ENCODE data around the gene ZNF532.

ZNF532 gene

GRCh38 chr18:58896734-58897508 lies 32.2 kb downstream of the ZNF532 start:
- ATAC-seq: no peak
- no peak for TF ChIP-seq TSHZ2 (CRISPR knock-in tag; IDR thresholded peaks at IDR 0.05)
- TF ChIP-seq ZC3H10 (CRISPR knock-in tag; IDR thresholded peaks at IDR 0.05): no peak
- TF ChIP-seq ZNF565 (CRISPR knock-in tag; conservative IDR thresholded peaks at IDR 0.05; ENCODE audit: low read depth): no peak
- no peak for TF ChIP-seq ISL1 (CRISPR knock-in tag; IDR thresholded peaks at IDR 0.05)
- no peak for TF ChIP-seq CSDC2 (CRISPR knock-in tag; IDR thresholded peaks at IDR 0.05)
- no peak for TF ChIP-seq ARNTL (CRISPR knock-in tag; IDR thresholded peaks at IDR 0.05; ENCODE audit: borderline replicate concordance, low read depth)
- TF ChIP-seq ZFP3 (CRISPR knock-in tag; IDR thresholded peaks at IDR 0.05): no peak
- no peak for TF ChIP-seq ZNF8 (CRISPR knock-in tag; IDR thresholded peaks at IDR 0.05)
- TF ChIP-seq CSRNP3 (CRISPR knock-in tag; IDR thresholded peaks at IDR 0.05): no peak
- TF ChIP-seq GLIS3 (CRISPR knock-in tag; IDR thresholded peaks at IDR 0.05): no peak
- no peak for TF ChIP-seq ESRRG (CRISPR knock-in tag; IDR thresholded peaks at IDR 0.05)
- TF ChIP-seq ZNF70 (CRISPR knock-in tag; IDR thresholded peaks at IDR 0.05): no peak
- TF ChIP-seq CREB5 (CRISPR knock-in tag; IDR thresholded peaks at IDR 0.05; ENCODE audit: low read depth): no peak

- no peak for ATAC-seq
- TF ChIP-seq CREB5 (CRISPR knock-in tag; IDR thresholded peaks at IDR 0.05; ENCODE audit: low read depth): no peak
- TF ChIP-seq PATZ1 (CRISPR knock-in tag; IDR thresholded peaks at IDR 0.05; ENCODE audit: borderline replicate concordance): no peak
- no peak for TF ChIP-seq TOX (CRISPR knock-in tag; IDR thresholded peaks at IDR 0.05; ENCODE audit: borderline replicate concordance)
- no peak for TF ChIP-seq ZNF8 (CRISPR knock-in tag; IDR thresholded peaks at IDR 0.05)
- no peak for TF ChIP-seq ARNTL (CRISPR knock-in tag; IDR thresholded peaks at IDR 0.05; ENCODE audit: borderline replicate concordance, low read depth)
- no peak for TF ChIP-seq PPARA (CRISPR knock-in tag; IDR thresholded peaks at IDR 0.05; ENCODE audit: borderline replicate concordance)
- no peak for TF ChIP-seq ZFP30 (CRISPR knock-in tag; IDR thresholded peaks at IDR 0.05)
- no peak for TF ChIP-seq ZFP3 (CRISPR knock-in tag; IDR thresholded peaks at IDR 0.05)
- no peak for TF ChIP-seq ESRRG (CRISPR knock-in tag; IDR thresholded peaks at IDR 0.05)
- no peak for TF ChIP-seq BACH2 (CRISPR knock-in tag; IDR thresholded peaks at IDR 0.05; ENCODE audit: borderline replicate concordance)
- no peak for TF ChIP-seq ZC3H10 (CRISPR knock-in tag; IDR thresholded peaks at IDR 0.05)
- no peak for TF ChIP-seq RARB (CRISPR knock-in tag; IDR thresholded peaks at IDR 0.05)
- TF ChIP-seq SNAI2 (CRISPR knock-in tag; IDR thresholded peaks at IDR 0.05): no peak
- TF ChIP-seq ISL1 (CRISPR knock-in tag; IDR thresholded peaks at IDR 0.05): no peak
- no peak for TF ChIP-seq OSR1 (CRISPR knock-in tag; IDR thresholded peaks at IDR 0.05)
- no peak for TF ChIP-seq TSHZ2 (CRISPR knock-in tag; IDR thresholded peaks at IDR 0.05)
- TF ChIP-seq GLIS3 (CRISPR knock-in tag; IDR thresholded peaks at IDR 0.05): no peak
- no peak for TF ChIP-seq TCF4 (CRISPR knock-in tag; IDR thresholded peaks at IDR 0.05; ENCODE audit: borderline replicate concordance)
Measured at GRCh38 chr18:58898010-58898799, 33.5 kb downstream of the ZNF532 start.

Data from SK-N-SH treated with all-trans-retinoic acid at 6 μM for 48 hours (cell line).